ENCODE data around the gene HK1. TPM values are rescaled to one million over a fixed set of nuclear protein-coding genes. Genes with fewer than 3 reads are reported as not detected.

Gene HK1
- total RNA-seq, 1 experiment from 2014 or later, result 98.8 TPM

DNA sequence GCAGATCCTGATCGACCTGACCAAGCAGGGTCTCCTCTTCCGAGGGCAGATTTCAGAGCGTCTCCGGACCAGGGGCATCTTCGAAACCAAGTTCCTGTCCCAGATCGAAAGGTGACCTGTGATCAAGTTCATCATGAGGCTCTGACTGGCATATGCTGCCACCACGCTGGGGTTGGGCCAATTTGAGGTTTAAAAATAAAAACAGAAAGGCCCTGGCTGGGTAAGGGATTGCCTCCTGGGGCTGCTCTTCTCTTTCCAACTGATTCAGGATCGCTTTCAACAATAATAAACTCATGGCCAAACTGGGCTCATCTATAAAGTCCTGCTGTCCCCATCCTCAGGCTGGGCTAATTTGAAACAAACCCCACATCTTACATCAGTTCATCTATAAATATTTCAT is 17.1 kb upstream of the HK1 start:
- Histone ChIP-seq H4K91ac (ENCODE audit: insufficient read length, low read depth, low read length) (no peak overlapping the region), H3K79me1 (ENCODE audit: insufficient read depth, low read depth, low read length, poor library complexity, severe bottlenecking) (no peaks in the 10 kb centered on the region), H3K4ac (ENCODE audit: low read depth, low read length) (no peak overlapping the region), H4K20me1 (ENCODE audit: control insufficient read depth, insufficient read depth, insufficient read length) (no peaks in the 10 kb centered on the region), H2AK5ac (ENCODE audit: insufficient read length, low read length) (no peak overlapping the region), H3T11ph (ENCODE audit: low read length) (no peak overlapping the region), H3K79me2 (ENCODE audit: insufficient read depth, low read length) (no peaks in the 10 kb centered on the region), H3K27me3 (ENCODE audit: insufficient read depth, low read length) (no peaks in the 10 kb centered on the region; the same call in 1 of the 2 replicates), H2BK5ac (ENCODE audit: insufficient read length, low read length) (no peak overlapping the region), H2BK20ac (ENCODE audit: low read depth, low read length, poor library complexity, severe bottlenecking) (no peak overlapping the region), H3K9ac (ENCODE audit: extremely low read depth, insufficient read length, low read length) (no peak overlapping the region), H3K4me1 (ENCODE audit: insufficient read depth, low read length) (no peaks in the 10 kb centered on the region), H2BK12ac (ENCODE audit: insufficient read length, low read depth, low read length) (no peak overlapping the region), H3K27ac (ENCODE audit: insufficient read length, low read depth, low read length) (no peak overlapping the region), H2BK120ac (ENCODE audit: low read depth, low read length, poor library complexity, severe bottlenecking) (no peak overlapping the region), H3K9me3 (ENCODE audit: control insufficient read depth, low read depth, low read length) (no peaks in the 10 kb centered on the region), H3K23me2 (ENCODE audit: insufficient read length, low read depth, low read length, poor library complexity, severe bottlenecking) (no peaks in the 10 kb centered on the region), H4K8ac (replicated peaks; ENCODE audit: insufficient read length, low read depth, low read length) (no peak overlapping the region), H2AFZ (ENCODE audit: low read length) (no peak overlapping the region), H2BK15ac (ENCODE audit: low read depth, low read length) (no peak overlapping the region), H3K14ac (ENCODE audit: insufficient read depth, low read length) (no peak overlapping the region), H3K23ac (ENCODE audit: insufficient read length, low read depth, low read length) (no peak overlapping the region), H3K56ac (ENCODE audit: insufficient read length, low read depth, low read length) (no peak overlapping the region), H3K4me2 (ENCODE audit: insufficient read depth, insufficient read length, low read length) (no peak overlapping the region), H4K5ac (ENCODE audit: insufficient read length, low read depth, low read length) (no peak overlapping the region), H3K18ac (ENCODE audit: insufficient read length, low read depth, low read length) (no peak overlapping the region)
- TF ChIP-seq, protein P1, sequence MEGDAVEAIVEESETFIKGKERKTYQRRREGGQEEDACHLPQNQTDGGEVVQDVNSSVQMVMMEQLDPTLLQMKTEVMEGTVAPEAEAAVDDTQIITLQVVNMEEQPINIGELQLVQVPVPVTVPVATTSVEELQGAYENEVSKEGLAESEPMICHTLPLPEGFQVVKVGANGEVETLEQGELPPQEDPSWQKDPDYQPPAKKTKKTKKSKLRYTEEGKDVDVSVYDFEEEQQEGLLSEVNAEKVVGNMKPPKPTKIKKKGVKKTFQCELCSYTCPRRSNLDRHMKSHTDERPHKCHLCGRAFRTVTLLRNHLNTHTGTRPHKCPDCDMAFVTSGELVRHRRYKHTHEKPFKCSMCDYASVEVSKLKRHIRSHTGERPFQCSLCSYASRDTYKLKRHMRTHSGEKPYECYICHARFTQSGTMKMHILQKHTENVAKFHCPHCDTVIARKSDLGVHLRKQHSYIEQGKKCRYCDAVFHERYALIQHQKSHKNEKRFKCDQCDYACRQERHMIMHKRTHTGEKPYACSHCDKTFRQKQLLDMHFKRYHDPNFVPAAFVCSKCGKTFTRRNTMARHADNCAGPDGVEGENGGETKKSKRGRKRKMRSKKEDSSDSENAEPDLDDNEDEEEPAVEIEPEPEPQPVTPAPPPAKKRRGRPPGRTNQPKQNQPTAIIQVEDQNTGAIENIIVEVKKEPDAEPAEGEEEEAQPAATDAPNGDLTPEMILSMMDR (conservative IDR thresholded peaks at IDR 0.05), result no peak
- Mint-ChIP-seq H3K27me3 (ENCODE audit: low read depth) (no peaks in the 10 kb centered on the region; the same call in 1 of the 2 replicates), H3K4me3 (no peak overlapping the region), H3K36me3 (ENCODE audit: insufficient read depth in 1 of 3, low read depth in 3 of 3) (no peaks in the 10 kb centered on the region), H3K27ac (no peak overlapping the region), H3K4me1 (no peaks in the 10 kb centered on the region), H3K9me3 (no peaks in the 10 kb centered on the region)
- WGBS (ENCODE audit: extremely low coverage, insufficient read length, low lambda C conversion rate), result no CpG with 5 or more reads among the region's 8 CpGs
- no peak for DNase-seq

Data from H9 (cell line).